Gastrocnemius medialis (tissue), 4 donors: Measurements from ENCODE around the gene DDX24. TPM values are rescaled to one million over a fixed set of nuclear protein-coding genes. Genes with fewer than 3 reads are reported as not detected.
A peak's percentile ranks its signal among the peaks of the same experiment; 100 is the strongest.

Experiments used
- ATAC-seq, 2 donors: fragments of 150-250 bp; one replicate each; pipeline ENCODE4 v1.9.1; 2016
- DNase-seq, 2 donors: peaks; one replicate each; pipeline ENCODE4 v3.0.0-alpha.2; 2019
- H3K27ac ChIP-seq, 4 donors: fragments of 200-600 bp; sonication (generic); 1 replicate in 1 of 4; 2 replicates in 3 of 4; pipeline ENCODE4 v1.5.1; 2016 to 2018; ENCODE audit warnings: mild to moderate bottlenecking in 2 of 4, moderate library complexity in 1 of 4
- H3K27me3 ChIP-seq, 3 donors: fragments of 200-600 bp; sonication (generic) in 2 of 3; 1 replicate in 1 of 3; 2 replicates in 2 of 3; pipeline versions ENCODE4 v1.5.1 to v1.6.0; 2016 to 2019; ENCODE audit warnings: mild to moderate bottlenecking in 1 of 3, moderate library complexity in 1 of 3
- H3K36me3 ChIP-seq, 2 donors: fragments of 200-600 bp; sonication (generic) in 1 of 2; one replicate each; pipeline ENCODE4 v1.5.1; 2017 to 2018
- H3K4me1 ChIP-seq, 2 donors: fragments of 200-600 bp; sonication (generic) in 1 of 2; one replicate each; pipeline ENCODE4 v1.5.1; 2016 to 2017; ENCODE audit warnings: mild to moderate bottlenecking in 2 of 2
- H3K4me3 ChIP-seq, 4 donors: fragments of 200-600 bp; sonication (generic) in 3 of 4; 1 replicate in 1 of 4; 2 replicates in 3 of 4; pipeline ENCODE4 v1.5.1; 2016 to 2019; ENCODE audit warnings: mild to moderate bottlenecking in 2 of 4
- H3K9me3 ChIP-seq, 3 donors: fragments of 200-600 bp; sonication (generic) in 2 of 3; 1 replicate in 1 of 3; 2 replicates in 2 of 3; pipeline ENCODE4 v1.5.1; 2016 to 2019
- CTCF ChIP-seq, 5 experiments: fragments of 450-650 bp in 3 of 5; fragments of 200-600 bp in 2 of 5; sonication (generic) in 2 of 5; IDR thresholded peaks in 4 of 5; conservative IDR thresholded peaks in 1 of 5; 1 replicate in 4 of 5; 2 replicates in 1 of 5; pipeline ENCODE4 v1.5.1; 2016 to 2019; ENCODE audit warnings: antibody characterized with exemption in 5 of 5, mild to moderate bottlenecking in 3 of 5, moderate library complexity in 3 of 5
- POLR2A ChIP-seq, 2 donors: fragments of 450-650 bp; IDR thresholded peaks; one replicate each; pipeline ENCODE4 v1.6.1; 2017; ENCODE audit warnings: antibody characterized with exemption in 2 of 2, mild to moderate bottlenecking in 2 of 2, moderate library complexity in 2 of 2
- in situ Hi-C, 4 donors: fragments of 200-750 bp; cut with MboI; loops; one replicate each; pipeline versions ENCODE4 v1.15.0 to v1.8.0; 2017; ENCODE audit warnings: low sequenced_read_pairs in 4 of 4
- intact Hi-C: fragments of 100-400 bp; cut with DNase I; formaldehyde crosslinking; loops from one replicate; pipeline ENCODE4 v1.15.1; 2023; ENCODE audit warnings: low total_unique reads
- total RNA-seq, 4 donors: library from RNA; depleted of rRNA; stranded (reverse); fragments of >200 nt; gene quantifications; one replicate each; pipeline versions ENCODE4 v1.1.0 to v1.2.3, GENCODE V29; 2016

DDX24 gene
- total RNA-seq, 4 donors from 2014 or later = 106 to 200 (median 128) TPM

- no peak for DNase-seq
- no peak for ATAC-seq
- Histone ChIP-seq H3K9me3 (no peaks in the 10 kb centered on the region), H3K4me1 (peaks cover 18 to 24% of the 10 kb centered on the region in 2 donors), H3K27me3 (no peaks in the 10 kb centered on the region), H3K4me3 (no peak overlapping the region), H3K27ac (peak overlapping the region in 2 of 4 donors; percentile 39 to 50), H3K36me3 (peaks cover 2 to 86% of the 10 kb centered on the region in 2 donors)
- in situ Hi-C loops (no loop called here), intact Hi-C loops (no loop called here)
- TF ChIP-seq CTCF (IDR thresholded peaks at IDR 0.05 in 4 of 5, conservative IDR thresholded peaks at IDR 0.05 in 1 of 5) (no peak), POLR2A (IDR thresholded peaks at IDR 0.05) (no peak)
Observed at GRCh38 chr14:94051115-94051514, 29.9 kb downstream of the DDX24 start.

- in situ Hi-C loops (no loop called here), intact Hi-C loops (no loop called here)
- no peak for TF ChIP-seq POLR2A (IDR thresholded peaks at IDR 0.05)
- TF ChIP-seq CTCF (IDR thresholded peaks at IDR 0.05 in 4 of 5, conservative IDR thresholded peaks at IDR 0.05 in 1 of 5) = no peak
- H3K27me3 ChIP-seq = no peaks in the 10 kb centered on the region
- peaks cover 18 to 24% of the 10 kb centered on the region in 2 donors for H3K4me1 ChIP-seq
- ATAC-seq (peak in 1 of 2 donors; percentile 58), DNase-seq (peak in 1 of 2 donors; percentile 50)
- peaks cover 2 to 80% of the 10 kb centered on the region in 2 donors for H3K36me3 ChIP-seq
- no peak overlapping the region for H3K27ac ChIP-seq
- no peaks in the 10 kb centered on the region for H3K9me3 ChIP-seq
- H3K4me3 ChIP-seq = no peak overlapping the region
Observed at GRCh38 chr14:94050231-94050880, 30.6 kb downstream of the DDX24 start.

GRCh38 chr14:94049625-94050023 is 31.4 kb downstream of the DDX24 start:
- Histone ChIP-seq H3K4me1 (peaks cover 18 to 24% of the 10 kb centered on the region in 2 donors), H3K4me3 (no peak overlapping the region), H3K27ac (no peak overlapping the region), H3K9me3 (no peaks in the 10 kb centered on the region), H3K27me3 (no peaks in the 10 kb centered on the region), H3K36me3 (peaks cover 2 to 72% of the 10 kb centered on the region in 2 donors)
- ATAC-seq (no peak), DNase-seq (no peak)
- no peak for TF ChIP-seq CTCF (IDR thresholded peaks at IDR 0.05 in 4 of 5, conservative IDR thresholded peaks at IDR 0.05 in 1 of 5)
- TF ChIP-seq POLR2A (IDR thresholded peaks at IDR 0.05) = no peak
- intact Hi-C loops (no loop called here), in situ Hi-C loops (no loop called here)

GRCh38 chr14:94048691-94049624 is 32.0 kb downstream of the DDX24 start:
- DNase-seq = no peak
- peaks cover 2 to 66% of the 10 kb centered on the region in 2 donors for H3K36me3 ChIP-seq

More at GRCh38 chr14:94048691-94049624, 32.0 kb downstream of the DDX24 start:
- H3K27me3 ChIP-seq = no peaks in the 10 kb centered on the region
- no peaks in the 10 kb centered on the region for H3K9me3 ChIP-seq
- no peak for TF ChIP-seq POLR2A (IDR thresholded peaks at IDR 0.05)
- no peak for TF ChIP-seq CTCF (IDR thresholded peaks at IDR 0.05 in 4 of 5, conservative IDR thresholded peaks at IDR 0.05 in 1 of 5)
- H3K4me1 ChIP-seq = peaks cover 18 to 24% of the 10 kb centered on the region in 2 donors
- H3K4me3 ChIP-seq = no peak overlapping the region
- in situ Hi-C loops = no loop called here
- intact Hi-C loops = no loop called here
- no peak overlapping the region for H3K27ac ChIP-seq
- ATAC-seq = no peak
